PC-3 (cell line): ENCODE results near the gene RNF215. TPM values are rescaled to one million over a fixed set of nuclear protein-coding genes. Genes with fewer than 3 reads are reported as not detected.

ENCODE experiments used
- ATAC-seq: fragments of 200-7000 bp; cut with Tn5 transposase; 2 replicates; pipeline ENCODE4 v1.9.1; 2020; ENCODE audit warnings: mild to moderate bottlenecking, moderate library complexity
- BruUV-seq: library from RNA; stranded (reverse); fragments of 400-500 nt; replicated peaks from 2 replicates; lab custom pipeline; 2021; lab: Mats Ljungman, UMichigan
- CTCF ChIA-PET: fragments of 300-600 bp; sonication (Branson Sonifier 250); formaldehyde crosslinking; loops from one replicate; lab custom pipeline; 2022; ENCODE audit warnings: antibody characterized with exemption; lab: Charles Lee
- POLR2A ChIA-PET: fragments of 300-600 bp; sonication (Branson Sonifier 250); formaldehyde crosslinking; loops from one replicate; lab custom pipeline; 2022; ENCODE audit warnings: antibody characterized with exemption; ENCODE audit not compliant: unreplicated experiment; lab: Charles Lee
- DNase-seq: peaks from one replicate; pipeline ENCODE4 v3.0.0-alpha.2; 2015
- H2AFZ ChIP-seq: fragments of 300-600 bp; sonication (generic); 2 replicates; pipeline ENCODE4 v1.6.0; 2016; ENCODE audit warnings: antibody characterized with exemption, low read length
- H3F3A ChIP-seq: fragments of 300-600 bp; sonication (generic); one replicate; pipeline ENCODE4 v1.6.0; 2017; ENCODE audit warnings: antibody characterized with exemption, low read length, control low read depth, mild to moderate bottlenecking; ENCODE audit not compliant: unreplicated experiment
- H3K27ac ChIP-seq: fragments of 300-600 bp; sonication (generic); 2 replicates; pipeline ENCODE4 v1.5.1; 2016; ENCODE audit warnings: mild to moderate bottlenecking, low read length
- H3K27me3 ChIP-seq: fragments of 300-600 bp; sonication (generic); 2 replicates; pipeline ENCODE4 v1.6.1; 2016; ENCODE audit warnings: low read length, mixed read lengths
- H3K36me3 ChIP-seq: fragments of 300-600 bp; sonication (generic); 2 replicates; pipeline ENCODE4 v1.6.1; 2016; ENCODE audit warnings: low read depth, mixed run types, low read length, mixed read lengths
- H3K4me1 ChIP-seq: fragments of 300-600 bp; sonication (generic); 2 replicates; pipeline ENCODE4 v1.5.1; 2016; ENCODE audit warnings: low read length; ENCODE audit not compliant: insufficient read depth
- H3K4me2 ChIP-seq: fragments of 300-600 bp; sonication (generic); 2 replicates; pipeline ENCODE4 v1.6.0; 2016; ENCODE audit warnings: low read length
- H3K4me3 ChIP-seq: fragments of 300-600 bp; sonication (generic); 2 replicates; pipeline ENCODE4 v1.5.1; 2016; ENCODE audit warnings: mild to moderate bottlenecking, low read length, mixed read lengths
- H3K79me2 ChIP-seq: fragments of 300-600 bp; sonication (generic); 2 replicates; pipeline ENCODE4 v1.6.1; 2017; ENCODE audit warnings: low read length, mixed read lengths
- H3K9ac ChIP-seq: fragments of 300-600 bp; sonication (generic); 2 replicates; pipeline ENCODE4 v1.6.0; 2016; ENCODE audit warnings: mild to moderate bottlenecking, low read length
- H3K9me2 ChIP-seq: fragments of 300-600 bp; sonication (generic); replicated peaks from 2 replicates; pipeline ENCODE4 v1.6.1; 2016; ENCODE audit warnings: mixed run types, low read length, mixed read lengths
- H3K9me3 ChIP-seq: fragments of 300-600 bp; sonication (generic); 2 replicates; pipeline ENCODE4 v1.6.1; 2016; ENCODE audit warnings: low read length, mixed read lengths
- H4K20me1 ChIP-seq: fragments of 300-600 bp; sonication (generic); 2 replicates; pipeline ENCODE4 v1.6.1; 2016; ENCODE audit warnings: low read length, mixed read lengths
- CTCF ChIP-seq: fragments of 300-600 bp; sonication (generic); conservative IDR thresholded peaks from 2 replicates; pipeline ENCODE4 v1.5.1; 2017; ENCODE audit warnings: antibody characterized with exemption, low read depth, mild to moderate bottlenecking, low read length
- EZH2 ChIP-seq: fragments of 300-600 bp; sonication (generic); IDR thresholded peaks from one replicate; pipeline ENCODE4 v1.6.1; 2017; ENCODE audit warnings: antibody characterized with exemption, mild to moderate bottlenecking, low read length; ENCODE audit not compliant: unreplicated experiment
- EZH2phosphoT487 ChIP-seq: fragments of 300-600 bp; sonication (generic); IDR thresholded peaks from 2 replicates; pipeline ENCODE4 v1.6.1; 2018; ENCODE audit warnings: mild to moderate bottlenecking, antibody characterized with exemption, low read length, borderline replicate concordance
- intact Hi-C: fragments of 100-400 bp; cut with micrococcal nuclease; formaldehyde crosslinking; loops from 2 replicates; pipeline ENCODE4 v1.9.0; 2023
- total RNA-seq: library from RNA; depleted of rRNA; stranded (reverse); fragments of >200 nt; gene quantifications from 2 replicates; pipeline ENCODE4 v1.2.3, GENCODE V29; 2014

The RNF215 gene
- total RNA-seq, 1 experiment from 2014 or later: 22.6 TPM

DNA sequence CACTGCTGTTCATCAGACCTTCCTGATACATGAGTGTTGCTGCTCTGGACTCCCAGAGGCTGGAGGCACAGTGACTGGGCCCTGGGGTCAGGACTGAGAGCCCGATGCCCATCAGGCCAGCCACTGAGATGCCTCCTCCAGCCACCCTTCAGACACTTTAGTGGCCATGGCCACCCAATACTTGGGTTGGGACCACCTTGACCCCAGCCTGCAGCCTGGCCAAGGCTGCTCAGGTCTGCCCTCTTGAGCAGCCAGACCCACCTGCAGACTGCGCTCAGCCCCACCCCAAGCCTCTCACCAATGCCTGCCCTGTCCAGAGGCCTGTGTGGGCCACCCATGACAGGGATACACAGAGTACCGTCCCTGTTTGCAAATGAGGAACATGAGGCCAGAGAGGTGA is 4.2 kb downstream of the RNF215 start:
- Histone ChIP-seq H3K36me3 (no peaks in the 10 kb centered on the region), H3K4me1 (peaks cover 8% of the 10 kb centered on the region; the same call in 1 of the 2 replicates), H3K27me3 (no peaks in the 10 kb centered on the region), H3K9me2 (no peaks in the 10 kb centered on the region), H3K9ac (no peak overlapping the region), H3K9me3 (no peaks in the 10 kb centered on the region), H3K4me2 (no peak overlapping the region), H4K20me1 (no peaks in the 10 kb centered on the region), H2AFZ (no peak overlapping the region), H3K27ac (no peak overlapping the region), H3K4me3 (no peak overlapping the region), H3F3A (no peaks in the 10 kb centered on the region), H3K79me2 (no peaks in the 10 kb centered on the region)
- DNase-seq (no peak), ATAC-seq (no peak)
- BruUV-seq: no TSS peak
- ChIA-PET CTCF (no interaction called here), POLR2A (no interaction called here)
- intact Hi-C loops: no loop called here
- no peak for TF ChIP-seq EZH2phosphoT487
- no peak for TF ChIP-seq EZH2
- no peak for TF ChIP-seq CTCF

- Histone ChIP-seq H3K4me1 (peaks cover 8% of the 10 kb centered on the region; the same call in 1 of the 2 replicates), H3K9me3 (no peaks in the 10 kb centered on the region), H3K79me2 (no peaks in the 10 kb centered on the region), H2AFZ (no peak overlapping the region), H3K9me2 (no peaks in the 10 kb centered on the region), H3K4me3 (no peak overlapping the region), H3K36me3 (no peaks in the 10 kb centered on the region), H3F3A (no peaks in the 10 kb centered on the region), H4K20me1 (no peaks in the 10 kb centered on the region), H3K9ac (no peak overlapping the region), H3K27me3 (no peaks in the 10 kb centered on the region), H3K4me2 (no peak overlapping the region), H3K27ac (no peak overlapping the region)
- intact Hi-C loops: no loop called here
- DNase-seq: no peak
- no peak for ATAC-seq
- TF ChIP-seq EZH2 (no peak), CTCF (no peak), EZH2phosphoT487 (no peak)
- BruUV-seq: no TSS peak
- ChIA-PET POLR2A (no interaction called here), CTCF (no interaction called here)
Measured at GRCh38 chr22:30382340-30382739, 4.9 kb downstream of the RNF215 start.

GRCh38 chr22:30381264-30381663 is 5.9 kb downstream of the RNF215 start:
- CTCF ChIA-PET: interaction anchor here (0.6 kb wide), 1 partner anchor 18 kb away, joined by 4 read pairs; no protein-coding TSS in a partner anchor
- BruUV-seq: no TSS peak

More at GRCh38 chr22:30381264-30381663, 5.9 kb downstream of the RNF215 start:
- peaks cover 2% of the 10 kb centered on the region; the same call in 1 of the 2 replicates for H3K4me1 ChIP-seq
- H4K20me1 ChIP-seq: no peaks in the 10 kb centered on the region
- no peaks in the 10 kb centered on the region for H3F3A ChIP-seq
- H3K4me2 ChIP-seq: no peak overlapping the region
- H3K9me2 ChIP-seq: no peaks in the 10 kb centered on the region
- no peaks in the 10 kb centered on the region for H3K36me3 ChIP-seq
- no peak for TF ChIP-seq EZH2phosphoT487
- no peak for TF ChIP-seq EZH2
- no peak for TF ChIP-seq CTCF
- ATAC-seq (no peak), DNase-seq (no peak)
- intact Hi-C loops: no loop called here
- no peak overlapping the region for H3K4me3 ChIP-seq
- no peaks in the 10 kb centered on the region for H3K27me3 ChIP-seq
- no peak overlapping the region for H3K9ac ChIP-seq
- H2AFZ ChIP-seq: no peak overlapping the region
- no peaks in the 10 kb centered on the region for H3K9me3 ChIP-seq
- no peak overlapping the region for H3K27ac ChIP-seq
- H3K79me2 ChIP-seq: no peaks in the 10 kb centered on the region
- POLR2A ChIA-PET: no interaction called here
